K562 (cell line): ENCODE measurements around the gene IGSF9. TPM values are rescaled to one million over a fixed set of nuclear protein-coding genes. Genes with fewer than 3 reads are reported as not detected.

Experiments
- ATAC-seq: fragments of 200-7000 bp; cut with Tn5 transposase; 3 replicates; pipeline ENCODE4 v1.9.1; 2020; ENCODE audit warnings: moderate library complexity
- BruUV-seq: library from RNA; stranded (reverse); fragments of 400-500 nt; replicated peaks from 2 replicates; lab custom pipeline; 2021; lab: Mats Ljungman, UMichigan
- CTCF ChIA-PET: fragments of 300-600 bp; formaldehyde crosslinking; extraction: SDS; loops from one replicate; lab custom pipeline; 2021; ENCODE audit warnings: low intra/inter-chr PET ratio; lab: Yijun Ruan, JAX
- POLR2A ChIA-PET: fragments of 300-600, 350-650 bp; sonication (Branson Sonifier 250); formaldehyde crosslinking; extraction: SDS; loops from one replicate; lab custom pipeline; 2021; ENCODE audit warnings: antibody characterized with exemption, inconsistent platforms; lab: Yijun Ruan, JAX
- DNase-seq, 4 experiments: peaks; one replicate each; pipeline versions ENCODE4 v3.0.0 to v3.0.0-alpha.2; 2011 to 2018; ENCODE audit warnings: low spot score in 3 of 4, mixed read lengths in 3 of 4; ENCODE audit errors: extremely low read depth in 1 of 4
- FAIRE-seq: peaks from 2 replicates; lab custom pipeline; 2011; peaks lifted over from hg19 to GRCh38; lab: Jason Lieb, UNC
- H2AFZ ChIP-seq: 2 replicates; pipeline ENCODE4 v1.6.0; 2011; ENCODE audit warnings: low read depth, low read length, control low read depth, inconsistent platforms
- H3K27ac ChIP-seq: fragments of 200-600 bp; 3 replicates; pipeline ENCODE4 v1.8.0; 2011; ENCODE audit warnings: low read depth, mild to moderate bottlenecking, control low read depth, inconsistent platforms, low read length, moderate library complexity, mixed read lengths; ENCODE audit errors: extremely low read depth
- H3K27me3 ChIP-seq, 2 experiments: fragments of 300-600 bp in 1 of 2; 2 replicates in 1 of 2; 3 replicates in 1 of 2; pipeline versions ENCODE4 v1.6.0 to v1.8.0; 2011; ENCODE audit warnings: inconsistent platforms in 2 of 2, low read length in 2 of 2, mild to moderate bottlenecking in 1 of 2, mixed read lengths in 1 of 2, moderate library complexity in 1 of 2; ENCODE audit not compliant: control insufficient read depth in 2 of 2, insufficient read depth in 2 of 2
- H3K36me3 ChIP-seq: fragments of 300-600 bp; 3 replicates; pipeline ENCODE4 v1.8.0; 2011; ENCODE audit warnings: mild to moderate bottlenecking, low read length, inconsistent platforms; ENCODE audit not compliant: control insufficient read depth, insufficient read depth
- H3K4me1 ChIP-seq, 2 experiments: fragments of 200-600 bp in 1 of 2; replicated peaks in 1 of 2; 2 replicates in 1 of 2; 3 replicates in 1 of 2; pipeline versions ENCODE4 v1.5.1 to v1.8.0; 2011; ENCODE audit warnings: inconsistent platforms in 2 of 2, low read length in 2 of 2, mild to moderate bottlenecking in 1 of 2, mixed read lengths in 1 of 2, moderate library complexity in 1 of 2; ENCODE audit not compliant: control insufficient read depth in 2 of 2, insufficient read depth in 2 of 2
- H3K4me2 ChIP-seq: 2 replicates; pipeline ENCODE4 v1.6.1; 2011; ENCODE audit warnings: low read length, control low read depth, inconsistent platforms, mixed read lengths; ENCODE audit not compliant: insufficient read depth
- H3K4me3 ChIP-seq: fragments of 200-600 bp; sonication (generic), shearing (Covaris generic); 2 replicates; pipeline ENCODE4 v1.5.1; 2016; ENCODE audit warnings: control low read depth, inconsistent platforms
- H3K79me2 ChIP-seq: fragments of 200-600 bp; 3 replicates; pipeline ENCODE4 v1.8.0; 2011; ENCODE audit warnings: low read length, inconsistent platforms; ENCODE audit not compliant: control insufficient read depth, insufficient read depth
- H3K9ac ChIP-seq, 2 experiments: 2 replicates each; pipeline versions ENCODE4 v1.6.0 to v1.6.1; 2011; ENCODE audit warnings: low read depth in 2 of 2, low read length in 2 of 2, control low read depth in 1 of 2, inconsistent platforms in 1 of 2, mild to moderate bottlenecking in 1 of 2, mixed read lengths in 1 of 2; ENCODE audit not compliant: insufficient read depth in 1 of 2
- H3K9me1 ChIP-seq: one replicate; pipeline ENCODE4 v1.6.0; 2011; ENCODE audit warnings: inconsistent platforms, mild to moderate bottlenecking, low read length, moderate library complexity; ENCODE audit not compliant: control insufficient read depth, insufficient read depth
- H3K9me3 ChIP-seq: replicated peaks from 2 replicates; pipeline ENCODE4 v1.5.1; 2011; ENCODE audit warnings: low read depth, low read length, inconsistent platforms; ENCODE audit not compliant: control insufficient read depth, insufficient read depth
- H4K20me1 ChIP-seq: replicated peaks from 2 replicates; pipeline ENCODE4 v1.6.1; 2011; ENCODE audit warnings: low read length, inconsistent platforms, mixed read lengths; ENCODE audit not compliant: control insufficient read depth, insufficient read depth
- FOXA3 ChIP-seq, 2 experiments: fragments of 450-650 bp in 1 of 2; sonication (generic) in 1 of 2; formaldehyde crosslinking; IDR thresholded peaks in 1 of 2; conservative IDR thresholded peaks in 1 of 2; 2 replicates each; pipeline versions ENCODE4 v1.4.0 to v1.8.0; 2020 to 2022; ENCODE audit warnings: mild to moderate bottlenecking in 2 of 2, missing genetic modification reagents in 1 of 2
- MBD2 ChIP-seq: sonication (generic); IDR thresholded peaks from 2 replicates; pipeline ENCODE4 v1.6.1; 2016; ENCODE audit warnings: low read depth, borderline replicate concordance
- SMAD2 ChIP-seq: fragments of 150-350 bp; IDR thresholded peaks from 2 replicates; pipeline ENCODE4 v1.6.1; 2014; ENCODE audit warnings: low read depth, mild to moderate bottlenecking, low read length
- ZNF263 ChIP-seq: sonication (generic); formaldehyde crosslinking; IDR thresholded peaks from 2 replicates; pipeline ENCODE4 v1.8.0; 2022; ENCODE audit warnings: mild to moderate bottlenecking, missing genetic modification reagents, borderline replicate concordance
- ZNF512 ChIP-seq: IDR thresholded peaks from 2 replicates; pipeline ENCODE4 v1.6.1; 2016; ENCODE audit warnings: missing genetic modification characterization, missing compliant biosample characterization
- WGBS: fragments of 100-300 bp; shearing (Covaris generic); methylation state at CpG from one replicate; pipeline ENCODE4 v1.1.6; 2016; ENCODE audit warnings: low coverage, mixed read lengths; ENCODE audit not compliant: insufficient coverage; ENCODE audit errors: missing lambda C conversion rate; 5-methylcytosine and 5-hydroxymethylcytosine counted together
- in situ Hi-C: fragments of 300-500 bp; cut with MboI; formaldehyde crosslinking; loops from 4 replicates; pipeline ENCODE4 v1.15.0; 2018; ENCODE audit warnings: inconsistent platforms, mixed read lengths
- intact Hi-C: fragments of 100-400 bp; cut with micrococcal nuclease; formaldehyde crosslinking; loops from 2 replicates; pipeline ENCODE4 v1.14.2; 2022
- polyA plus RNA-seq, 8 experiments: library from polyadenylated mRNA; depleted of rRNA in 4 of 8; stranded (reverse) in 5 of 8; unstranded in 3 of 8; fragments of >200 nt; fragmentation: Nextera tagmentation in 2 of 8; fragmentation: Illumina TruSeq in 1 of 8; extraction: Ambion mirVana in 2 of 8; extraction: Trizol in 1 of 8; gene quantifications; 2 replicates each; pipeline versions ENCODE4 v1.2.1 to v1.2.3, GENCODE V29; 2011 to 2014; ENCODE audit warnings: inconsistent platforms in 1 of 8, missing spikeins in 1 of 8
- total RNA-seq, 7 experiments: library from RNA; depleted of rRNA in 6 of 7; stranded (reverse); fragments of >200 nt in 6 of 7; fragmentation: Illumina TruSeq in 2 of 7; extraction: Trizol in 2 of 7; gene quantifications; 2 replicates each; pipeline versions ENCODE4 v1.2.1 to v1.2.3, GENCODE V29; 2011 to 2021; ENCODE audit warnings: low replicate concordance in 1 of 7

The IGSF9 gene
- total and polyA plus RNA-seq, 9 of the 15 experiments (the other 6 are each of a cell fraction or from before 2014, with no cell fraction given), result 0.03 to 0.29 (median 0.07) TPM; not detected in 1

GRCh38 chr1:159947942-159948341, 2.5 kb upstream of the IGSF9 start:
- Histone ChIP-seq H3K79me2 (no peaks in the 10 kb centered on the region), H3K4me1 (peaks cover 5 to 13% of the 10 kb centered on the region in 2 experiments; a peak in 3 of 5 replicates), H2AFZ (no peak overlapping the region), H3K36me3 (no peaks in the 10 kb centered on the region), H3K9me3 (no peaks in the 10 kb centered on the region), H3K4me3 (no peak overlapping the region), H3K9me1 (no peaks in the 10 kb centered on the region), H3K27me3 (peaks cover 0 to 19% of the 10 kb centered on the region in 2 experiments; a peak in 2 of 5 replicates), H3K9ac (no peak overlapping the region), H3K4me2 (no peak overlapping the region), H4K20me1 (0 out of 2 replicates have a peak, but pooled peaks cover 3% of the 10 kb centered on the region), H3K27ac (no peak overlapping the region)
- no peak for ATAC-seq
- WGBS, result 27% methylated on average over 1 of the region's 1 CpG
- POLR2A ChIA-PET, result interaction anchor here (0.7 kb wide), 1 partner anchor 52 kb away, joined by 3 read pairs; no protein-coding TSS in a partner anchor
- no peak for DNase-seq
- TF ChIP-seq ZNF263 (0 out of 2 replicates have a peak, but pooled peaks have one; percentile 19), SMAD2 (no peak), ZNF512 (peak; percentile 46), MBD2 (no peak), FOXA3 (CRISPR knock-in tag; conservative IDR thresholded peaks at IDR 0.05 in 1 of 2, IDR thresholded peaks at IDR 0.05 in 1 of 2) (no peak)
- in situ Hi-C loops (no loop called here), intact Hi-C loops (loop anchor here (5.0 kb wide), 1 partner anchor 166 kb away; the partner anchor contains the start of gene DUSP23)
- no peak for FAIRE-seq
- CTCF ChIA-PET, result no interaction called here
- no TSS peak for BruUV-seq
